GM23248 (cell line): ENCODE data around the gene PNISR. TPM values are rescaled to one million over a fixed set of nuclear protein-coding genes. Genes with fewer than 3 reads are reported as not detected.

Source experiments
- DNase-seq: peaks from one replicate; pipeline ENCODE4 v3.0.0-alpha.2; 2015
- H2AFZ ChIP-seq: fragments of 200-600 bp; sonication (generic); 2 replicates; pipeline ENCODE4 v1.6.1; 2016; ENCODE audit warnings: antibody characterized with exemption
- H3F3A ChIP-seq: fragments of 200-600 bp; sonication (generic); 2 replicates; pipeline ENCODE4 v1.6.1; 2016; ENCODE audit warnings: mild to moderate bottlenecking, antibody characterized with exemption, mixed run types; ENCODE audit not compliant: insufficient read depth
- H3K27ac ChIP-seq: fragments of 200-600 bp; sonication (generic); 2 replicates; pipeline ENCODE4 v1.5.1; 2016; ENCODE audit warnings: mild to moderate bottlenecking
- H3K27me3 ChIP-seq: fragments of 200-600 bp; sonication (generic); replicated peaks from 2 replicates; pipeline ENCODE4 v1.6.1; 2016; ENCODE audit warnings: mild to moderate bottlenecking; ENCODE audit not compliant: insufficient read depth
- H3K36me3 ChIP-seq: fragments of 200-600 bp; sonication (generic); 2 replicates; pipeline ENCODE4 v1.6.1; 2016; ENCODE audit warnings: low read depth, mild to moderate bottlenecking
- H3K4me1 ChIP-seq: fragments of 200-600 bp; sonication (generic); 2 replicates; pipeline ENCODE4 v1.6.1; 2016; ENCODE audit warnings: mild to moderate bottlenecking; ENCODE audit not compliant: insufficient read depth
- H3K4me2 ChIP-seq: fragments of 200-600 bp; sonication (generic); one replicate; pipeline ENCODE4 v1.6.1; 2016; ENCODE audit warnings: mild to moderate bottlenecking; ENCODE audit not compliant: unreplicated experiment
- H3K4me3 ChIP-seq: fragments of 200-600 bp; sonication (generic); 2 replicates; pipeline ENCODE4 v1.5.1; 2016; ENCODE audit warnings: mild to moderate bottlenecking
- H3K79me2 ChIP-seq: fragments of 200-600 bp; sonication (generic); 2 replicates; pipeline ENCODE4 v1.6.1; 2016; ENCODE audit warnings: mild to moderate bottlenecking; ENCODE audit not compliant: insufficient read depth
- H3K9ac ChIP-seq: fragments of 200-600 bp; sonication (generic); 2 replicates; pipeline ENCODE4 v1.6.1; 2016; ENCODE audit warnings: mild to moderate bottlenecking
- H3K9me2 ChIP-seq: fragments of 200-600 bp; sonication (generic); 2 replicates; pipeline ENCODE4 v1.6.1; 2016; ENCODE audit warnings: mixed run types, mild to moderate bottlenecking, moderate library complexity; ENCODE audit not compliant: insufficient read depth
- H3K9me3 ChIP-seq: fragments of 200-600 bp; sonication (generic); one replicate; pipeline ENCODE4 v1.6.1; 2017; ENCODE audit warnings: low read depth
- H4K20me1 ChIP-seq: fragments of 200-600 bp; sonication (generic); 2 replicates; pipeline ENCODE4 v1.6.0; 2016; ENCODE audit not compliant: insufficient read depth
- EZH2 ChIP-seq: fragments of 200-600 bp; sonication (generic); IDR thresholded peaks from 2 replicates; pipeline ENCODE4 v1.6.1; 2018; ENCODE audit warnings: antibody characterized with exemption, mild to moderate bottlenecking; ENCODE audit not compliant: insufficient read depth, poor library complexity, severe bottlenecking
- EZH2phosphoT487 ChIP-seq: fragments of 200-600 bp; sonication (generic); IDR thresholded peaks from 2 replicates; pipeline ENCODE4 v1.6.1; 2018; ENCODE audit warnings: antibody characterized with exemption, moderate library complexity, mild to moderate bottlenecking, low read depth; ENCODE audit not compliant: insufficient read depth
- WGBS, 2 experiments: methylation state at CpG; one replicate each; pipeline ENCODE4 v1.1.6; 2015 to 2017; ENCODE audit warnings: low lambda C conversion rate in 2 of 2, low coverage in 1 of 2; ENCODE audit errors: missing lambda C conversion rate in 2 of 2; 5-methylcytosine and 5-hydroxymethylcytosine counted together
- in situ Hi-C: fragments of 300-500 bp; cut with MboI; formaldehyde crosslinking; loops from 2 replicates; pipeline ENCODE4 v1.15.0; 2020
- polyA plus RNA-seq: library from polyadenylated mRNA; unstranded; fragments of >200 nt; fragmentation: Nextera tagmentation; extraction: Ambion mirVana; gene quantifications from 2 replicates; pipeline ENCODE4 v1.2.1, GENCODE V29; 2016
- total RNA-seq: library from RNA; depleted of rRNA; stranded (reverse); fragments of >200 nt; shearing (Covaris generic); gene quantifications from 2 replicates; pipeline ENCODE4 v1.2.3, GENCODE V29; 2014

Gene PNISR
- total and polyA plus RNA-seq, 2 experiments from 2014 or later, result 46.6 to 55.8 TPM

- H3K9me2 ChIP-seq, result no peaks in the 10 kb centered on the region
- H3K27ac ChIP-seq, result no peak overlapping the region
- peak overlapping the region; percentile 1 for H3K4me2 ChIP-seq
- in situ Hi-C loops, result no loop called here
- TF ChIP-seq EZH2phosphoT487 (no peak), EZH2 (no peak)
- no peak overlapping the region for H3K4me3 ChIP-seq
- peaks cover 23% of the 10 kb centered on the region for H3K4me1 ChIP-seq
- H3K27me3 ChIP-seq, result no peaks in the 10 kb centered on the region
- no peak overlapping the region for H3K9ac ChIP-seq
- no peaks in the 10 kb centered on the region for H3K9me3 ChIP-seq
- WGBS, 2 experiments, result 88 to 89% methylated on average over 9 of the region's 9 CpGs
- DNase-seq, result no peak
- peaks cover 13% of the 10 kb centered on the region; the same call in 1 of the 2 replicates for H3K36me3 ChIP-seq
- peaks cover 100% of the 10 kb centered on the region for H3K79me2 ChIP-seq
- no peak overlapping the region for H2AFZ ChIP-seq
- H3F3A ChIP-seq, result no peaks in the 10 kb centered on the region
- H4K20me1 ChIP-seq, result peaks cover 29% of the 10 kb centered on the region; the same call in 1 of the 2 replicates
Observed at GRCh38 chr6:99416892-99417767, 8.0 kb downstream of the PNISR start.

DNA sequence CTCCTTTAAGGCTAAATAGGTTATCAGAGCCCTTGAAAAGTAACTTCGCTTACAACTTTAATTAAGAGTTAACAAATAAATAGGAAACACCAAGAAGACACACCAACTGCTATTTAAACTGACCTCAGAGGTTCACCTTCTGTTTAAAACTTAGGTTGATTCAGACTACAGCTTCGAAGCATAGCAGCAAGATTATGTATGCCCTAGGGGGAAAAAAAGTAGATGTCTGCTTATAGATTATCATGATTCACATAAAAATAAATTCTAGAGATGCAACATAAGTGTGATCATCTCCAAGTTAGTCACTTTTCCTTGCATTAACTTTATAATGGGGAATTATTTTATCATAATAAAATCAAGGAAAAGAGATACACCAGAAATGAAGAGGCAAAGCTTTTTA, 8.9 kb downstream of the PNISR start:
- H2AFZ ChIP-seq, result no peak overlapping the region
- H3K79me2 ChIP-seq, result peaks cover 100% of the 10 kb centered on the region
- no peaks in the 10 kb centered on the region for H3K9me3 ChIP-seq
- WGBS, 2 experiments, result 93 to 94% methylated on average over 2 of the region's 2 CpGs
- peaks cover 20% of the 10 kb centered on the region; the same call in 1 of the 2 replicates for H4K20me1 ChIP-seq
- H3K4me2 ChIP-seq, result peak overlapping the region; percentile 1
- no peaks in the 10 kb centered on the region for H3K27me3 ChIP-seq
- no peak overlapping the region for H3K9ac ChIP-seq
- H3K4me3 ChIP-seq, result no peak overlapping the region
- H3K9me2 ChIP-seq, result no peaks in the 10 kb centered on the region
- H3K4me1 ChIP-seq, result peaks cover 23% of the 10 kb centered on the region
- no peaks in the 10 kb centered on the region for H3F3A ChIP-seq
- H3K36me3 ChIP-seq, result peaks cover 13% of the 10 kb centered on the region; the same call in 1 of the 2 replicates
- in situ Hi-C loops, result no loop called here
- peak; percentile 10 for DNase-seq
- TF ChIP-seq EZH2phosphoT487 (no peak), EZH2 (no peak)
- H3K27ac ChIP-seq, result no peak overlapping the region

DNA sequence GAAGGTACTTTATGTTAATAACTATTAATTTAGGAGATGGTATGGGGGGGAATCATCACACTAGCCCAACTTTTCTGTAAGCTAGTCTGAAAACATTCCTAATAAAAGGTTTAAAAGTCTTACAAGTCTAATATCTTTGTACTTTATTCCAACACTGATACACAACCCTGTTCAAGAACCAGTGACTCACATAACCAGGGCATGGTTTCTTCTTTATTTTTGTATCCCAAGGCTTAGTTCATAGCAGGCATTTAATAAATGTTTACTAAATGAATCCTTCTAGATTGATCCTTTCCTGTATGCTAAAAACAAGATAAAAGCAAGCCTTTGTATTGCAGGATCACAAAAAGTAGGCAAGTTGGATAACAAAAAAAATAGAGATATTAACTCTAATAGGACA, 9.7 kb downstream of the PNISR start:
- Histone ChIP-seq H3K4me2 (no peak overlapping the region), H3K4me3 (no peak overlapping the region), H2AFZ (no peak overlapping the region), H3K4me1 (peaks cover 23% of the 10 kb centered on the region), H3F3A (no peaks in the 10 kb centered on the region), H3K27me3 (no peaks in the 10 kb centered on the region), H3K79me2 (peaks cover 100% of the 10 kb centered on the region), H4K20me1 (peaks cover 13% of the 10 kb centered on the region; the same call in 1 of the 2 replicates), H3K36me3 (peaks cover 16% of the 10 kb centered on the region; the same call in 1 of the 2 replicates), H3K9me2 (no peaks in the 10 kb centered on the region), H3K27ac (no peak overlapping the region), H3K9ac (no peak overlapping the region), H3K9me3 (no peaks in the 10 kb centered on the region)
- TF ChIP-seq EZH2phosphoT487 (no peak), EZH2 (no peak)
- in situ Hi-C loops, result no loop called here
- peak; percentile 32 for DNase-seq

DNA sequence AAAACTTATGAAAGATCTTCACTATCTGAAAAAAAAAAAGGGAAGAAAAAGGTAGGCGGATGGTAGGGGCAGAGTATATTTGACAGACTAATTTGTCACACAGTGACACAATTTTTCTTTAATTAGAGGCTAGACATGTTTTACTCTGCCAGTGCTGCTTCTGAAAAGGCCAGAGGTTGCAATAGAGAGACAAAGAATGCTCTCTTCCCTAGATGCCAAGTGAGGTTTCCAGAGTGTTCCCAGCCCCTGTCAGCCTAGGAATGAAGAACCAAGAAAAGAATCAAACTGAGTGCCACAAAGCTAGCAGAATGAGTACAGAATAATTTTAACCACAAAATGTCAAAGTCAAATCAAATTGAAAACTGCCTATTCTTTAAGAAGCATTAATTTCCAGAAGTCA, 13.0 kb downstream of the PNISR start:
- DNase-seq, result no peak
- Histone ChIP-seq H3K9ac (no peak overlapping the region), H3K27me3 (no peaks in the 10 kb centered on the region), H3K9me3 (no peaks in the 10 kb centered on the region), H3K4me1 (peaks cover 20% of the 10 kb centered on the region), H2AFZ (no peak overlapping the region), H3K79me2 (peaks cover 100% of the 10 kb centered on the region), H3K27ac (no peak overlapping the region), H3K9me2 (no peaks in the 10 kb centered on the region), H3K36me3 (peaks cover 44% of the 10 kb centered on the region), H3F3A (no peaks in the 10 kb centered on the region), H3K4me2 (no peak overlapping the region), H4K20me1 (peaks cover 7% of the 10 kb centered on the region; the same call in 1 of the 2 replicates), H3K4me3 (no peak overlapping the region)
- 98 to 100% methylated on average over 1 of the region's 1 CpG for WGBS, 2 experiments
- TF ChIP-seq EZH2 (no peak), EZH2phosphoT487 (no peak)
- in situ Hi-C loops, result no loop called here
